HepG2 (cell line): Measurements from ENCODE around the gene KCTD15. TPM values are rescaled to one million over a fixed set of nuclear protein-coding genes. Genes with fewer than 3 reads are reported as not detected.

ENCODE experiments used
- ATRX ChIP-seq: sonication (generic); formaldehyde crosslinking; IDR thresholded peaks from 2 replicates; pipeline ENCODE4 v1.4.0; 2020; ENCODE audit warnings: missing genetic modification reagents, borderline replicate concordance
- BRD4 ChIP-seq: sonication (generic); formaldehyde crosslinking; IDR thresholded peaks from 2 replicates; pipeline ENCODE4 v1.4.0; 2020; ENCODE audit warnings: missing genetic modification reagents
- HDAC6 ChIP-seq: fragments of 200-600 bp; sonication (generic); IDR thresholded peaks from 2 replicates; pipeline ENCODE4 v1.7.0; 2017; ENCODE audit warnings: mild to moderate bottlenecking, antibody characterized with exemption, low read length, low read depth
- HHEX ChIP-seq: IDR thresholded peaks from 2 replicates; pipeline ENCODE4 v1.6.1; 2016; ENCODE audit warnings: control low read depth
- HOXA3 ChIP-seq: sonication (generic); formaldehyde crosslinking; IDR thresholded peaks from 2 replicates; pipeline ENCODE4 v1.5.0; 2020; ENCODE audit warnings: missing genetic modification reagents
- MAFG ChIP-seq: sonication (generic); formaldehyde crosslinking; IDR thresholded peaks from 2 replicates; pipeline ENCODE4 v1.5.1; 2020; ENCODE audit warnings: mild to moderate bottlenecking, missing genetic modification reagents
- MBNL3 ChIP-seq: fragments of 250-450 bp; sonication (Bioruptor Pico); conservative IDR thresholded peaks from 2 replicates; pipeline ENCODE4 v1.8.0; 2022; ENCODE audit warnings: mild to moderate bottlenecking, inconsistent platforms
- MLXIP ChIP-seq: sonication (generic); formaldehyde crosslinking; IDR thresholded peaks from 2 replicates; pipeline ENCODE4 v1.9.0; 2021; ENCODE audit warnings: missing genetic modification reagents, borderline replicate concordance
- NR2F1 ChIP-seq, 2 experiments: fragments of 450-650 bp in 1 of 2; formaldehyde crosslinking in 1 of 2; IDR thresholded peaks; 2 replicates each; pipeline versions ENCODE4 v1.5.0 to v1.6.1; 2016 to 2020; ENCODE audit warnings: mild to moderate bottlenecking in 1 of 2, missing compliant biosample characterization in 1 of 2, missing genetic modification reagents in 1 of 2, moderate library complexity in 1 of 2
- NR3C1 ChIP-seq: sonication (generic); formaldehyde crosslinking; IDR thresholded peaks from 2 replicates; pipeline ENCODE4 v1.4.0; 2020; ENCODE audit warnings: missing genetic modification reagents
- PHF5A ChIP-seq: IDR thresholded peaks from one replicate; pipeline ENCODE4 v1.6.1; 2018; ENCODE audit warnings: low read depth, missing genetic modification reagents; ENCODE audit not compliant: unreplicated experiment
- POGZ ChIP-seq: sonication (generic); formaldehyde crosslinking; IDR thresholded peaks from 2 replicates; pipeline ENCODE4 v1.4.0; 2020; ENCODE audit warnings: mild to moderate bottlenecking, missing genetic modification reagents
- RCOR2 ChIP-seq: IDR thresholded peaks from 2 replicates; pipeline ENCODE4 v1.6.1; 2016; ENCODE audit warnings: missing biosample characterization, missing genetic modification reagents
- REXO4 ChIP-seq: sonication (generic); formaldehyde crosslinking; IDR thresholded peaks from 2 replicates; pipeline ENCODE4 v1.8.0; 2022; ENCODE audit warnings: missing genetic modification reagents, mild to moderate bottlenecking, borderline replicate concordance
- SATB2 ChIP-seq: sonication (generic); formaldehyde crosslinking; IDR thresholded peaks from 2 replicates; pipeline ENCODE4 v1.5.0; 2020; ENCODE audit warnings: missing genetic modification reagents
- SMAD9 ChIP-seq: sonication (generic); formaldehyde crosslinking; IDR thresholded peaks from 2 replicates; pipeline ENCODE4 v1.5.1; 2020; ENCODE audit warnings: mild to moderate bottlenecking, missing genetic modification reagents
- SMC3 ChIP-seq: IDR thresholded peaks from 2 replicates; pipeline ENCODE4 v1.6.1; 2011; ENCODE audit warnings: low read length, improper control_type of control experiment
- SNAI1 ChIP-seq: sonication (generic); formaldehyde crosslinking; IDR thresholded peaks from 2 replicates; pipeline ENCODE4 v1.5.0; 2020; ENCODE audit warnings: mild to moderate bottlenecking, missing genetic modification reagents, borderline replicate concordance
- ZIK1 ChIP-seq: sonication (generic); formaldehyde crosslinking; IDR thresholded peaks from 2 replicates; pipeline ENCODE4 v1.5.0; 2020; ENCODE audit warnings: mild to moderate bottlenecking, low read depth, missing genetic modification reagents, borderline replicate concordance
- ZNF225 ChIP-seq: sonication (generic); formaldehyde crosslinking; IDR thresholded peaks from 2 replicates; pipeline ENCODE4 v1.4.0; 2020; ENCODE audit warnings: mild to moderate bottlenecking, missing genetic modification reagents
- ZNF235 ChIP-seq: sonication (generic); formaldehyde crosslinking; IDR thresholded peaks from 2 replicates; pipeline ENCODE4 v1.8.1; 2023; ENCODE audit warnings: mild to moderate bottlenecking, missing genetic modification reagents, borderline replicate concordance
- ZNF260 ChIP-seq: sonication (generic); formaldehyde crosslinking; IDR thresholded peaks from 2 replicates; pipeline ENCODE4 v1.4.0; 2020; ENCODE audit warnings: missing genetic modification reagents, low read depth, mild to moderate bottlenecking, borderline replicate concordance
- ZNF367 ChIP-seq: sonication (generic); formaldehyde crosslinking; IDR thresholded peaks from 2 replicates; pipeline ENCODE4 v1.4.0; 2020; ENCODE audit warnings: missing genetic modification reagents, borderline replicate concordance
- ZNF556 ChIP-seq: sonication (generic); formaldehyde crosslinking; IDR thresholded peaks from 2 replicates; pipeline ENCODE4 v1.4.0; 2020; ENCODE audit warnings: mild to moderate bottlenecking, missing genetic modification reagents, borderline replicate concordance
- ZNF562 ChIP-seq: sonication (generic); formaldehyde crosslinking; IDR thresholded peaks from 2 replicates; pipeline ENCODE4 v1.8.0; 2022; ENCODE audit warnings: missing genetic modification reagents, borderline replicate concordance
- ZNF563 ChIP-seq: sonication (generic); formaldehyde crosslinking; IDR thresholded peaks from 2 replicates; pipeline ENCODE4 v1.8.0; 2022; ENCODE audit warnings: mild to moderate bottlenecking, moderate library complexity, missing genetic modification reagents
- ZNF598 ChIP-seq: sonication (generic); formaldehyde crosslinking; IDR thresholded peaks from 2 replicates; pipeline ENCODE4 v1.5.1; 2020; ENCODE audit warnings: mild to moderate bottlenecking, missing genetic modification reagents, borderline replicate concordance
- ZNF605 ChIP-seq: sonication (generic); formaldehyde crosslinking; IDR thresholded peaks from 2 replicates; pipeline ENCODE4 v1.8.0; 2022; ENCODE audit warnings: mild to moderate bottlenecking, missing genetic modification reagents
- ZNF672 ChIP-seq: sonication (generic); formaldehyde crosslinking; IDR thresholded peaks from 2 replicates; pipeline ENCODE4 v1.8.1; 2022; ENCODE audit warnings: missing genetic modification reagents
- polyA plus RNA-seq, 8 experiments: library from polyadenylated mRNA; depleted of rRNA in 3 of 8; stranded (reverse) in 7 of 8; unstranded in 1 of 8; fragments of >200 nt; fragmentation: Illumina TruSeq in 4 of 8; extraction: Trizol in 4 of 8; gene quantifications; 2 replicates each; pipeline versions ENCODE4 v1.2.1 to v1.2.3, GENCODE V29; 2011 to 2016; ENCODE audit warnings: low read depth in 4 of 8, missing spikeins in 1 of 8, mixed read lengths in 1 of 8; ENCODE audit not compliant: insufficient read depth in 1 of 8
- total RNA-seq, 5 experiments: library from RNA; depleted of rRNA; stranded (reverse); fragments of >200 nt; fragmentation: Illumina TruSeq; extraction: Trizol; gene quantifications; 2 replicates each; pipeline ENCODE4 v1.2.3, GENCODE V29; 2016; ENCODE audit warnings: low read depth in 1 of 5
- TF ChIP-seq, protein P1 (sequence below): fragments of 450-650 bp; IDR thresholded peaks from 2 replicates; pipeline ENCODE4 v1.6.1; 2016

The KCTD15 gene
- total and polyA plus RNA-seq, 2 of the 13 experiments (the other 11 are each of a cell fraction or from before 2014, with no cell fraction given): 13.2 to 16.7 TPM

DNA sequence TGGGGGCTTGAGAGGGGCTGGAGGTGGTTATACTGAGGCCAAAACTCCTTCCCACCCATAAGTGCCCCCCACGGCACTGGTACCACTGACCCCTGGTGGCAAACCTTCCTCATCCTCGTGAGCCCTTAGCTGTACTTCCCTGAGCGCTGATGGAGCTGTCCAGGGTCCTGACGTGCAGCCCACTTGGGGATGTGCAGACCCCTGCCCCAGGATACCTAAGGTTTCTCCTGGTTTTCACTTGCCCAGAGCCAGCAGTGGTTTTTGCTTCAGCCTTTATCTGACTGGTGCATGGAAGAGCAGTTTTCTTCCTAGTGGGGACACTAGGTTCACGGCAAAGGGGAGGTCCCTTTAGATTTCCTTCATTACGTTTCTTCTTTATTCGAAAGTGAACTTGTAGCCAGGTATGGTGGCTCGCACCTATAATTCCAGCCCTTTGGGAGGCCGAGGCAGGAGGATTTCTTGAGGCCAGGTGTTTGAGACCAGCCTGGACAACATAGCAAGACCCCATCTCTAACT is 28.7 kb upstream of the KCTD15 start (continued):
- TF ChIP-seq, protein P1, sequence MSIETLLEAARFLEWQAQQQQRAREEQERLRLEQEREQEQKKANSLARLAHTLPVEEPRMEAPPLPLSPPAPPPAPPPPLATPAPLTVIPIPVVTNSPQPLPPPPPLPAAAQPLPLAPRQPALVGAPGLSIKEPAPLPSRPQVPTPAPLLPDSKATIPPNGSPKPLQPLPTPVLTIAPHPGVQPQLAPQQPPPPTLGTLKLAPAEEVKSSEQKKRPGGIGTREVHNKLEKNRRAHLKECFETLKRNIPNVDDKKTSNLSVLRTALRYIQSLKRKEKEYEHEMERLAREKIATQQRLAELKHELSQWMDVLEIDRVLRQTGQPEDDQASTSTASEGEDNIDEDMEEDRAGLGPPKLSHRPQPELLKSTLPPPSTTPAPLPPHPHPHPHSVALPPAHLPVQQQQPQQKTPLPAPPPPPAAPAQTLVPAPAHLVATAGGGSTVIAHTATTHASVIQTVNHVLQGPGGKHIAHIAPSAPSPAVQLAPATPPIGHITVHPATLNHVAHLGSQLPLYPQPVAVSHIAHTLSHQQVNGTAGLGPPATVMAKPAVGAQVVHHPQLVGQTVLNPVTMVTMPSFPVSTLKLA: no peak
- TF ChIP-seq SMC3 (no peak), POGZ (CRISPR knock-in tag) (no peak), SMAD9 (CRISPR knock-in tag) (no peak), ZNF367 (no peak), ATRX (CRISPR knock-in tag) (no peak), MBNL3 (CRISPR knock-in tag) (no peak), ZNF563 (CRISPR knock-in tag) (peak; percentile 50; the same call in 1 of the 2 replicates), ZNF235 (CRISPR knock-in tag) (no peak), MAFG (CRISPR knock-in tag) (no peak), REXO4 (CRISPR knock-in tag) (no peak), ZNF225 (CRISPR knock-in tag) (no peak), NR2F1 (CRISPR knock-in tag; IDR thresholded peaks at IDR 0.05) (no peak), SATB2 (CRISPR knock-in tag) (peak; percentile 79; the same call in 1 of the 2 replicates), ZNF672 (CRISPR knock-in tag) (no peak), ZNF556 (no peak), MLXIP (CRISPR knock-in tag) (peak; percentile 59; the same call in 1 of the 2 replicates), BRD4 (CRISPR knock-in tag) (no peak), PHF5A (CRISPR knock-in tag) (no peak), ZNF562 (CRISPR knock-in tag) (no peak), ZNF598 (no peak), HDAC6 (no peak), HOXA3 (CRISPR knock-in tag) (no peak), SNAI1 (CRISPR knock-in tag) (no peak), ZIK1 (CRISPR knock-in tag) (no peak), ZNF605 (no peak; the same call in 1 of the 2 replicates), HHEX (no peak), ZNF260 (no peak), NR3C1 (no peak), RCOR2 (CRISPR knock-in tag) (no peak)
